CD8-positive, alpha-beta memory T cell (primary cell): ENCODE results near the gene ARRDC3. TPM values are rescaled to one million over a fixed set of nuclear protein-coding genes. Genes with fewer than 3 reads are reported as not detected.
"Not testable (repeated sequence)": the region's sequence is repeated elsewhere in the genome, so short reads cannot be mapped to it uniquely, and the experiment has no call there.

Experiments
- CTCF ChIA-PET: fragments of 350-600 bp; sonication (Branson Sonifier 250); formaldehyde crosslinking; loops from one replicate; lab custom pipeline; 2021; ENCODE audit warnings: antibody characterized with exemption; lab: Charles Lee
- POLR2A ChIA-PET: fragments of 350-600 bp; sonication (Branson Sonifier 250); formaldehyde crosslinking; loops from one replicate; lab custom pipeline; 2021; ENCODE audit warnings: antibody characterized with exemption; lab: Charles Lee
- DNase-seq, 5 donors: peaks; one replicate each; pipeline versions ENCODE4 v3.0.0 to v3.0.0-alpha.2; 2020 to 2022; ENCODE audit warnings: mixed read lengths in 1 of 5
- H3K27ac ChIP-seq: one replicate; pipeline ENCODE4 v1.7.0; 2013; ENCODE audit warnings: low read depth, mild to moderate bottlenecking, low read length, moderate library complexity
- H3K27me3 ChIP-seq: 2 replicates; pipeline ENCODE4 v1.7.0; 2013; ENCODE audit warnings: low read length, mild to moderate bottlenecking; ENCODE audit not compliant: insufficient read depth, poor library complexity, severe bottlenecking
- H3K36me3 ChIP-seq: 2 replicates; pipeline ENCODE4 v1.7.0; 2013; ENCODE audit warnings: mild to moderate bottlenecking, low read length, moderate library complexity; ENCODE audit not compliant: insufficient read depth
- H3K4me1 ChIP-seq: 2 replicates; pipeline ENCODE4 v1.7.0; 2013; ENCODE audit warnings: mild to moderate bottlenecking, low read length, moderate library complexity; ENCODE audit not compliant: insufficient read depth
- H3K4me3 ChIP-seq: 2 replicates; pipeline ENCODE4 v1.7.0; 2013; ENCODE audit warnings: mild to moderate bottlenecking, low read length
- H3K9me3 ChIP-seq: 2 replicates; pipeline ENCODE4 v1.7.0; 2013; ENCODE audit warnings: mild to moderate bottlenecking, low read length
- H3K27ac Mint-ChIP-seq, 8 donors: one replicate each; pipeline ENCODE4 v1.8.0; 2020 to 2021; ENCODE audit warnings: mixed read lengths in 8 of 8, mild to moderate bottlenecking in 6 of 8, inconsistent platforms in 3 of 8, moderate library complexity in 3 of 8
- H3K27me3 Mint-ChIP-seq, 2 donors: one replicate each; pipeline ENCODE4 v1.8.0; 2020 to 2021; ENCODE audit warnings: mixed read lengths in 2 of 2, mild to moderate bottlenecking in 1 of 2, moderate library complexity in 1 of 2
- H3K36me3 Mint-ChIP-seq, 3 donors: one replicate each; pipeline ENCODE4 v1.8.0; 2020 to 2021; ENCODE audit warnings: mixed read lengths in 3 of 3, inconsistent platforms in 1 of 3, mild to moderate bottlenecking in 1 of 3
- H3K4me1 Mint-ChIP-seq, 3 donors: one replicate each; pipeline ENCODE4 v1.8.0; 2020 to 2021; ENCODE audit warnings: mixed read lengths in 3 of 3, inconsistent platforms in 1 of 3, mild to moderate bottlenecking in 1 of 3
- H3K4me3 Mint-ChIP-seq, 7 donors: one replicate each; pipeline ENCODE4 v1.8.0; 2020 to 2021; ENCODE audit warnings: mixed read lengths in 7 of 7, mild to moderate bottlenecking in 6 of 7, moderate library complexity in 4 of 7, inconsistent platforms in 2 of 7
- H3K9me3 Mint-ChIP-seq, 5 donors: one replicate each; pipeline ENCODE4 v1.8.0; 2020 to 2022; ENCODE audit warnings: mixed read lengths in 5 of 5, mild to moderate bottlenecking in 3 of 5, moderate library complexity in 2 of 5, inconsistent platforms in 1 of 5
- polyA plus RNA-seq: library from polyadenylated mRNA; unstranded; fragments of 300-500 nt; fragmentation: Illumina TruSeq; gene quantifications from one replicate; pipeline ENCODE4 v1.2.3, GENCODE V29; 2021
- total RNA-seq, 2 experiments: library from RNA; stranded (reverse); gene quantifications; one replicate each; pipeline ENCODE4 v1.2.3, GENCODE V29; 2021

The ARRDC3 gene
- total and polyA plus RNA-seq, 3 experiments from 2014 or later: 30.3 to 54.4 (median 32.4) TPM

DNA sequence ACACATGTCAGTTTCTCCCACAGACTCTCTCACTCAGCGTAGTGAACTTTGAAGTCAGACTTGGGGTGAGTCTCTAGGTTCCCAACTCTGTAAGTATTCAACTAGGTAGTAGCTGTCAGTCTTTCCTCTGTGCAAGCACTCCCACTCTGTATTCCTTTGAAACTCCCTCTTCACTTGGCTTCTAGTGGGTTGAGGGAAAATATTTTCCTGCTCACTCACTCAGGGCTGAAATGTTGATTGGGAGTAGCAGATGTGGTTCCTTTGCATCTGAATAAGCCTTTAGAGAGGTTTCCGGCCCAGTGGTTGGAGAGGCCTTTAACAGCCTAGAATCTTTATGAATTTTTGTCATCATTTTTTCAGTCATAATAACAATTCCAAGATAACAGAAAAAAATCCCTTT, 18.1 kb upstream of the ARRDC3 start:
- Histone ChIP-seq H3K9me3 (no peaks in the 10 kb centered on the region), H3K27me3 (no peaks in the 10 kb centered on the region), H3K4me1 (no peaks in the 10 kb centered on the region), H3K27ac (no peak overlapping the region), H3K4me3 (no peak overlapping the region), H3K36me3 (no peaks in the 10 kb centered on the region)
- Mint-ChIP-seq H3K4me3 (no peak overlapping the region), H3K4me1 (peaks cover 3 to 4% (median 4%) of the 10 kb centered on the region in 3 donors), H3K36me3 (peaks cover 0 to 4% (median 2%) of the 10 kb centered on the region in 3 donors), H3K27ac (no peak overlapping the region), H3K9me3 (no peaks in the 10 kb centered on the region), H3K27me3 (no peaks in the 10 kb centered on the region)
- POLR2A ChIA-PET: no interaction called here
- CTCF ChIA-PET: no interaction called here
- DNase-seq: no peak

- Histone ChIP-seq H3K36me3 (no peaks in the 10 kb centered on the region), H3K27ac (no peak overlapping the region), H3K4me1 (no peaks in the 10 kb centered on the region), H3K4me3 (no peak overlapping the region), H3K27me3 (no peaks in the 10 kb centered on the region), H3K9me3 (no peaks in the 10 kb centered on the region)
- peaks cover 3 to 4% (median 4%) of the 10 kb centered on the region in 3 donors for H3K4me1 Mint-ChIP-seq
- H3K4me3 Mint-ChIP-seq: no peak overlapping the region
- H3K27me3 Mint-ChIP-seq: no peaks in the 10 kb centered on the region
- DNase-seq: no peak
- H3K27ac Mint-ChIP-seq: peak overlapping the region in 2 of 8 donors; percentile 0 to 10
- H3K36me3 Mint-ChIP-seq: no peaks in the 10 kb centered on the region
- no peaks in the 10 kb centered on the region for H3K9me3 Mint-ChIP-seq
- ChIA-PET POLR2A (no interaction called here), CTCF (no interaction called here)
Observed at GRCh38 chr5:91397791-91398190, 14.7 kb upstream of the ARRDC3 start.

DNA sequence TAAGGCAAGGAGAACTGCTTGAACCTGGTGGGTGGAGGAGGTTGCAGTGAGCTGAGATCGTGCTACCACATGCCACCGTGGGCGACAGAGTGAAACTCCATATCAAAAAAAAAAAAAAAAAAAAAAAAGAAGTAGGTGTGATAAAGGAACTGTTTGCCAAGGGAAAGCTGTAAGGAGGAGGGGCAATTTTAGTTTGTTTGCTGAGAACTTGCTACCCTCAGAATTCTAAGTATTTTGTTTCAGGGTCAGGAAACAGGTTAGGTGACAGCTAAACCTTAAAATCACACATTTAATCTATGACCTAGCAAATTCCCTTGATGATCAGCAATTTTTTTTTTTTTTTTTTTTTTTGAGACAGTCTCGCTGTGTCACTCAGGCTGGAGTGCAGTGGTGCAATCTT, 7.2 kb upstream of the ARRDC3 start:
- Histone ChIP-seq H3K4me3 (no peak overlapping the region), H3K27ac (no peak overlapping the region), H3K27me3 (no peaks in the 10 kb centered on the region), H3K4me1 (peaks cover 7% of the 10 kb centered on the region), H3K9me3 (no peaks in the 10 kb centered on the region), H3K36me3 (no peaks in the 10 kb centered on the region)
- ChIA-PET CTCF (interaction anchor here (0.7 to 8.8 kb wide), 3 partner anchors 30 to 170 kb away, joined by 3 to 137 read pairs (median 129); no protein-coding TSS in a partner anchor), POLR2A (interaction anchor here (0.6 kb wide), 2 partner anchors 9 to 32 kb away, joined by 6 to 8 read pairs; no protein-coding TSS in a partner anchor)
- DNase-seq: peak in 1 of 5 donors; percentile 45
- Mint-ChIP-seq H3K36me3 (no peaks in the 10 kb centered on the region), H3K4me3 (peak overlapping the region in 3 of 7 donors; percentile 44 to 47 (median 44)), H3K9me3 (no peaks in the 10 kb centered on the region), H3K27ac (peak overlapping the region in 6 of 8 donors; percentile 3 to 93 (median 50)), H3K27me3 (no peaks in the 10 kb centered on the region), H3K4me1 (peaks cover 6 to 10% (median 9%) of the 10 kb centered on the region in 3 donors)

DNA sequence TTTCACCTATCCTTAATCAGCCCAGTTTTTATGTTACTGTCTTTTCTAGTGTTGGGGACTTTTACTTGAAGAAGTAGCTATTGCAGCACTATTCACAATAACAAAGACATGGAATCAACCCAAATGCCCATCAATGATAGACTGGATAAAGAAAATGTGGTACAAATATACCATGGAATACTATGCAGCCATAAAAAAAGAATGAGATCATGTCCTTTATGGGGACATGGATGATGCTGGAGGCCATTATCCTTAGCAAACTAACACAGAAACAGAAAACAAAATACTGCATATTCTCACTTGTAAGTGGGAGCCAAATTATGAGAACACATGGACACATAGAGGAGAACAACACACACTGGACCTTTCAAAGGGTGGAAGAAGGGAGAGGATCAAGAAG, 6.4 kb upstream of the ARRDC3 start:
- peak overlapping the region in 3 of 8 donors; percentile 3 to 44 (median 9) for H3K27ac Mint-ChIP-seq
- H3K4me3 ChIP-seq, H3K36me3 Mint-ChIP-seq, H3K27me3 ChIP-seq, DNase-seq, H3K9me3 Mint-ChIP-seq, POLR2A ChIA-PET, H3K27me3 Mint-ChIP-seq, H3K27ac ChIP-seq, H3K4me1 ChIP-seq, H3K36me3 ChIP-seq, H3K9me3 ChIP-seq: not testable (repeated sequence)
- H3K4me3 Mint-ChIP-seq: peak overlapping the region in 1 of 7 donors; percentile 44
- H3K4me1 Mint-ChIP-seq: peaks cover 11 to 15% (median 15%) of the 10 kb centered on the region in 3 donors
- CTCF ChIA-PET: interaction anchor here (8.8 kb wide), 2 partner anchors 162 to 169 kb away, joined by 129 to 137 read pairs; no protein-coding TSS in a partner anchor

- H3K27me3 ChIP-seq: no peaks in the 10 kb centered on the region
- no peaks in the 10 kb centered on the region for H3K9me3 ChIP-seq
- ChIA-PET CTCF (interaction anchor here (8.8 kb wide), 2 partner anchors 161 to 168 kb away, joined by 129 to 137 read pairs; no protein-coding TSS in a partner anchor), POLR2A (no interaction called here)
- H3K27ac ChIP-seq: no peak overlapping the region
- Mint-ChIP-seq H3K27me3 (no peaks in the 10 kb centered on the region), H3K9me3 (no peaks in the 10 kb centered on the region), H3K27ac (no peak overlapping the region), H3K36me3 (peaks cover 0 to 4% (median 0%) of the 10 kb centered on the region in 3 donors), H3K4me3 (no peak overlapping the region), H3K4me1 (peaks cover 23 to 27% (median 27%) of the 10 kb centered on the region in 3 donors)
- no peak overlapping the region for H3K4me3 ChIP-seq
- DNase-seq: no peak
- peaks cover 17% of the 10 kb centered on the region for H3K4me1 ChIP-seq
- H3K36me3 ChIP-seq: no peaks in the 10 kb centered on the region
Observed at GRCh38 chr5:91388362-91388761, 5.2 kb upstream of the ARRDC3 start.

DNA sequence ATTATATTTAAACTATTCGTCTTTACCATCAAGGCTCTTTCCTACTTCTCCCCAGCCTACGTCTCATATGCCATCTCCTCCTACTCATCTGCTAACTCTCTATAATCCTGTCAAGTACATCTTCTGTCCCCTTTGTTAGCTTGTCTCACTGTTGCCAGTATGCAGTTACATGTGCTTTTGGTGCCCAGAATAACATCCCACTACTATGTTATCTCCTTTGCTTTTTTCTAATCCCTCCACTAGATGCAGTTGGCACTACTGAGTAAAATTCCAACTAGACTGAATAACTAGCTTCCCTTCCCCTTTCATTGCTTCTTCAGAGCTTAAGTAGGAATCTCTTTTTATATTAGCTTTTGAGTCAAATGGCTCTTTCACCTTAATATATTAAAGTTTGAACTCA, 3.0 kb upstream of the ARRDC3 start:
- ChIA-PET POLR2A (interaction anchor here (1.2 to 3.7 kb wide), 2 partner anchors 160 to 163 kb away, joined by 6 to 21 read pairs; no protein-coding TSS in a partner anchor), CTCF (interaction anchor here (1.1 to 8.8 kb wide), 10 partner anchors 10 to 231 kb away, joined by 3 to 137 read pairs (median 14); no protein-coding TSS in a partner anchor)
- no peaks in the 10 kb centered on the region for H3K36me3 ChIP-seq
- H3K27me3 ChIP-seq: no peaks in the 10 kb centered on the region
- no peak overlapping the region for H3K27ac ChIP-seq
- H3K9me3 ChIP-seq: no peaks in the 10 kb centered on the region
- Mint-ChIP-seq H3K27me3 (no peaks in the 10 kb centered on the region), H3K27ac (no peak overlapping the region), H3K4me3 (no peak overlapping the region), H3K9me3 (no peaks in the 10 kb centered on the region), H3K36me3 (peaks cover 0 to 24% (median 0%) of the 10 kb centered on the region in 3 donors), H3K4me1 (peaks cover 24 to 28% (median 27%) of the 10 kb centered on the region in 3 donors)
- peaks cover 17% of the 10 kb centered on the region for H3K4me1 ChIP-seq
- DNase-seq: no peak
- H3K4me3 ChIP-seq: no peak overlapping the region

GRCh38 chr5:91385596-91385995, 2.5 kb upstream of the ARRDC3 start:
- Mint-ChIP-seq H3K4me1 (peaks cover 24 to 28% (median 27%) of the 10 kb centered on the region in 3 donors), H3K36me3 (peaks cover 0 to 28% (median 0%) of the 10 kb centered on the region in 3 donors)
- not testable (repeated sequence) for H3K4me3 ChIP-seq, H3K9me3 ChIP-seq, H3K27me3 Mint-ChIP-seq, H3K36me3 ChIP-seq, DNase-seq, H3K4me3 Mint-ChIP-seq, H3K27ac ChIP-seq, H3K27me3 ChIP-seq, H3K9me3 Mint-ChIP-seq, H3K27ac Mint-ChIP-seq
- ChIA-PET CTCF (interaction anchor here (0.7 to 8.8 kb wide), 31 partner anchors 10 to 453 kb away, joined by 3 to 137 read pairs (median 7); no protein-coding TSS in a partner anchor), POLR2A (interaction anchor here (3.7 kb wide), 1 partner anchor 159 kb away, joined by 21 read pairs; no protein-coding TSS in a partner anchor)
- peaks cover 17% of the 10 kb centered on the region for H3K4me1 ChIP-seq
